Activated naive CD8-positive, alpha-beta T cell (primary cell): ENCODE data around the gene KLHDC7B.
"Not testable (repeated sequence)": the region's sequence is repeated elsewhere in the genome, so short reads cannot be mapped to it uniquely, and the experiment has no call there.

Experiments used
- H3K27ac Mint-ChIP-seq: one replicate; pipeline ENCODE4 v1.8.0; 2021; ENCODE audit warnings: mixed read lengths
- H3K27me3 Mint-ChIP-seq: one replicate; pipeline ENCODE4 v1.8.0; 2021; ENCODE audit warnings: mixed read lengths
- H3K36me3 Mint-ChIP-seq: one replicate; pipeline ENCODE4 v1.8.0; 2021; ENCODE audit warnings: mixed read lengths
- H3K4me1 Mint-ChIP-seq: one replicate; pipeline ENCODE4 v1.8.0; 2021; ENCODE audit warnings: low read depth, mixed read lengths
- H3K4me3 Mint-ChIP-seq: one replicate; pipeline ENCODE4 v1.8.0; 2021; ENCODE audit warnings: mild to moderate bottlenecking, mixed read lengths
- H3K9me3 Mint-ChIP-seq: one replicate; pipeline ENCODE4 v1.8.0; 2021; ENCODE audit warnings: low read depth, mixed read lengths

KLHDC7B gene

DNA sequence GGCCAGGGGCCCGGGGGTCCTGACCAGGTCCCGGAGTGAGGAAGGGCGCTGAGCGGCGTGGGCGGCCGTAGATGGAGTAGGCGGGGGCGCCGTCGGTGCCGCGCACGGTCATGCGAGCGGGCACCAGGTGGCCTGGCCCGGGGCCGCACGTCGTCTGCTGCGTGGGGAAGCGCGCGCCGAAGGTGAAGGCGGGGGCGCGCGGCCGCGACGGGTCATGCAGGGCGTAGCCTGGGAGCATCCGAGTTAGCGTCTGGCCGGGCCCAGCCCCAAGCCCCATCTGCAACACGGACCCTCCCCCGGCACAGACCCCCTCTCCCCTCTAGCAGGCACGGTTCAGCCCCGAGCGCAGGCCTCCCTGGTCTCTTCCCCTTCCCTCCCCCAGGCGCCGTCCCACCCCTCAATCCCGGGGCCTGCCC, 14.1 kb upstream of the KLHDC7B start:
- no peaks in the 10 kb centered on the region for H3K9me3 Mint-ChIP-seq
- H3K4me3 Mint-ChIP-seq, result peak overlapping the region; percentile 89
- no peaks in the 10 kb centered on the region for H3K36me3 Mint-ChIP-seq
- H3K27me3 Mint-ChIP-seq, result no peaks in the 10 kb centered on the region
- H3K4me1 Mint-ChIP-seq, result peaks cover 34% of the 10 kb centered on the region
- peak overlapping the region; percentile 93 for H3K27ac Mint-ChIP-seq

DNA sequence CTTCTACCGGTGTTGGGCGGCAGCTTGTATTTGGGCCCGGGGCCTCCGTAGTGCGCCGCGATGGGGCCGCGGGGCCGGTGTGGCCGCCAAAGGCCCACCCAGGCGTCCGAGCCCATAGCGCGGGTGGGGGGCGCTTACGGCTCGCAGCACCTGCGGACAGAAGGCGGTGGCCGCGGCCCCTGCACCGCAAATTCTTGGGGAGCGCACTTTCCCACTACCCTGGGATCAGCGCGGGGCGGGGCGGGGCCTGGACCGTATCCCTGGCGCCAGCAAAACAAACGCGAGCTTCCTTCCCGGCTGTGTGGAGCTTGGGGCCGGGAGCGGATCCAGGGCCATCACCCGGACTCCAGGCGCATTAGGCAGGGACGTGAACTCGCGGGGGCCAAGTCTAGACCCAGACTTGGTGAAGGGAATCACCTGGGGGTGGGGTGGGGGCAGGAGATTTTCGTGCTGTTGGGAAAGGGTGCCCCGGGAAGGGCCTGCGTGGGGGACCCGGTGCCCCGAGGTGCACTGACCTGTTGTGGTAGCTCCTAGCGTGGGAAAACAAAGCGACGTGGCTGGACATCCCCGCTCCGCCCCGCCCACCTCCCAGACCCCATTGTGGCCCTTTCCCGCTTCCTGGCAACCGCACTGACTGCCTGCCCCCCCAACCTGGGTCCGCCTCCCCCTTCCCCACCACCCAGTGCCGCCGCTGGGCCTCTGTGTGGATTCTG, 13.6 kb upstream of the KLHDC7B start:
- Mint-ChIP-seq H3K4me1 (peaks cover 30% of the 10 kb centered on the region), H3K4me3 (peak overlapping the region; percentile 89), H3K27ac (peak overlapping the region; percentile 76), H3K27me3 (no peaks in the 10 kb centered on the region), H3K36me3 (no peaks in the 10 kb centered on the region), H3K9me3 (no peaks in the 10 kb centered on the region)

DNA sequence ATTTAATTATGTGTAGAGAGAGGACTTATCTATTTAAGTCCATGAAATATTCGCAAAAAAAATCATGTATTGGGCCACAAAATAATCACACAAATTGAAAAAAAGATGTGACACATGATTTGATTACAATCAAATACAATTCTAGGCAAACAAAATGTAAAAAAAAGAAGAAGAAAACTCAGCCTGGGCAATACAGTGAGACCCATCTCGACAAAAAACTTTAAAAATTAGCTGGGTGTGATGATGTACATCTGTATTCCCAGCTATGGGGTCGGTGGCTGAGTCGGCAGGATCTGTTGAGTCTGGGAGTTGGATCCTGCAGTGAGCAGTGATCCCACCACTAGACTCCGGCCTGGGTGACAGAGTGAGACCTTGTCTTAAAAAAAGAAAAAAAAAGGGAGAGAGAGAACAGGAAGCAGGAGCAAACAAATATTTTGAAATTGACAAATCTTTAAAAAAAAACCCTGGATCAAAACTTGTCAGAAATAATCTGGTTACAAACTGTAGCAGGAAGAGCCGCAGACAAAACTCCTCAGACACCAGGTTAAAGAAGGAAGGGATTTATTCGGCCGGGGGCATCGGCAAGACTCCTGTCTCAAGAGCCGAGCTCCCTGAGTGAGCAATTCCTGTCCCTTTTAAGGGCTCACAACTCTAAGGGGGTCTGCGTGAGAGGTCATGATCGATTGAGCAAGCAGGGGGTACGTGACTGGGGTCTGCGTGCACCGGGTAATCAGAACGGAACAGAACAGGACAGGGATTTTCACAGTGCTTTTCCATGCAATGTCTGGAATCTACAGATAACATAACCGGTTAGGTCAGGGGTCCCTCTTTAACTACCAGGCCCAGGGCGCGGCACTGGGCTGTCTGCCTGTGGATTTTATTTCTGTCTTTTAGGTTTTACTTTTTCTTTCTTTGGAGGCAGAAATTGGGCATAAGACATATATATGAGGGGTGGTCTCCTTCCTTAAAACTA, 12.6 kb upstream of the KLHDC7B start:
- Mint-ChIP-seq H3K4me3 (peak overlapping the region; percentile 89), H3K27me3 (no peaks in the 10 kb centered on the region), H3K4me1 (peaks cover 27% of the 10 kb centered on the region), H3K27ac (peak overlapping the region; percentile 76), H3K36me3 (no peaks in the 10 kb centered on the region), H3K9me3 (no peaks in the 10 kb centered on the region)

DNA sequence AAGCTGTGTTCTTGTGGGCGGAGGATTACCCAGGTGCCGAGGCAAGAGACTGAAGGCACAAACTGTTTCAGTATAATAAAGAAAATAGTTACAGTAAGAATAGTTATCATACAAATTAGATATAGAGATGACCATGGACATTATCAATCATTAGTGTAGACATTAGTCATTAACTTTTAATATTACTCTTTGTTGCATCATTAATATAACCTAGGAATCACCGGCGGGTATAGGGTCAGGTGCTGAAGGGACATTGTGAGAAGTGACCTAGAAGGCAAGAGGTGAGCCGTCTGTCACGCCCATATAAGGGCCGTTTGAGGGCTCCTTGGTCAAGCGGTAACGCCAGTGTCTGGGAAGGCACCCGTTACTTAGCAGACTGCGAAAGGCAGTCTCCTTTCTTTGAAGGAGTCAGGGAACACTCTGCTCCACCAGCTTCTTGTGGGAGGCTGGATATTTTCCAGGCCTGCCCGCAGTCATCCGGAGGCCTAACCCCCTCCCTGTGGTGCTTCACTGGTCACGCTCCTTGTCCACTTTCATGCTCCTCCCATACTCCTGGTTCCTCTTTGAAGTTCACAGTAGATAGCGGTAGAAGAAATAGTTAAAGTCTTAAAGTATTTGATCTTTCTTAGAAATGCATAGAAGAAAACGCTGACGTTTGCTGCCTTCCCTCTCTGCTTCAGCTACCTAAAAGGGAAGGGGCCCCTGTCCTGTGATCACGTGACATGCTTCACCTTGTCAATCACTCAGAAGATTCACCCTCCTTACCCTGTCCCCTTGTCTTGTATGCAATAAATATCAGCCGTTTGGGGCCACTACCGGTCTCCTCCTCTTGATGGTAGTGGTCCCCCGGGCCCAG, 11.6 kb upstream of the KLHDC7B start:
- not testable (repeated sequence) for H3K36me3 Mint-ChIP-seq, H3K27me3 Mint-ChIP-seq, H3K9me3 Mint-ChIP-seq
- H3K27ac Mint-ChIP-seq, result peak overlapping the region; percentile 76
- peaks cover 28% of the 10 kb centered on the region for H3K4me1 Mint-ChIP-seq
- peak overlapping the region; percentile 60 for H3K4me3 Mint-ChIP-seq

DNA sequence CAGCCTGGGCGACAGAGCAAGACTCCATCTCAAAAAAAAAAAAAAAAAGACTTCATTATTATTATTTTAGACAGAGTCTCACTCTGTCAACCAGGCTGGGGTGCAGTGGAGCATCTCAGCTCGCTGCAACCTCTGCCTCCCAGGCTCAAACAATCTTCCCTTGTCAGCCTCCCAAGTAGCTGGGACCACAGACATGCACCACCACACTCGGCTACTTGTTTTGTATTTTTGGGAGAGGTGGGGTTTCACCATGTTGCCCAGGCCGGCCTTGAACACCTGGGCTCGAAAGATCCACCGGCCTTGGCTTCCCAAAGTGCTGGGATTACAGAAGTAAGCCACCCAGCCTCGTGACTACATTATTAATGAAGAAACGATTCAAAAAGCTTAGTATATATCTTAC, 10.6 kb upstream of the KLHDC7B start:
- Mint-ChIP-seq H3K27ac (peak overlapping the region; percentile 22), H3K4me1 (peaks cover 38% of the 10 kb centered on the region), H3K27me3 (no peaks in the 10 kb centered on the region), H3K4me3 (no peak overlapping the region), H3K36me3 (no peaks in the 10 kb centered on the region), H3K9me3 (no peaks in the 10 kb centered on the region)

DNA sequence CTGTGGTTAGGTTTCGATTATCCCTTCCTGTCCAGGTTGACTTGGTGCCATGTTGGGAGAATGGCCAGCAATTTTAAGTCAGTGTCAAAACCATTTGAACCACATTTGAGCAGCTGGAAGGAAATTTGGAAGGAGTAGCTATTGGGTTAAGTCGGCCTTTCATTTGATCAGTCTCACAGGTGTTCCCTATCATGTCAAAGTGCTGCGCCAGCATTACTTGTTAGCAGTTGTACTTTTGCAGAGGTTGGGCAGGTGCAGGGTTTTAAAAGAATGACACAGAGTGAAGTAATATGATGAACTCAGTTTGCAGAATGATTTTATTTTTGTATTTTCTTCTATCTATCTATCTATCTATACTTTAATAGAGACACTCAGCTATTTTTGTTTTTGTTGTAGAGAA, 9.5 kb upstream of the KLHDC7B start:
- Mint-ChIP-seq H3K9me3 (no peaks in the 10 kb centered on the region), H3K27me3 (no peaks in the 10 kb centered on the region), H3K4me3 (no peak overlapping the region), H3K4me1 (peaks cover 47% of the 10 kb centered on the region), H3K27ac (no peak overlapping the region), H3K36me3 (no peaks in the 10 kb centered on the region)

DNA sequence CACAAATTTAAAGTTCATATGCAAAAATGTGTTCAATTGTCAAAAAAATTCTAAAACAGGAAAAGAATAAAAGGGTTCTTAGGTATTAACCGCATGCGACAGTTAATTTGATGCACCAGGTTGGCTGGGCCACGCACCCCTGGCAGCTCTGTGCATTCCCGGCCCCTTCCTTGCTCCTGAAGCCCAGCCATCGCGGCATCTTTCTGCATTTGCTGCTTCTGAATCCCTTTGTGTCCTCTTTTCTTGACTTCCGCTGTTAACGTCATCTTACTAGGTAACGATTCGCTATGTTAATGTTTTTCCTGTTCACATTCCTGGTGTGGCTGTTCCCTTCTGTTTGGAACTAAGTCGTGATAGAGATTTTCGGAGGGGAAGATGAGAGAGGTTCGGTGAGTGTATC, 7.9 kb upstream of the KLHDC7B start:
- peaks cover 56% of the 10 kb centered on the region for H3K4me1 Mint-ChIP-seq
- no peaks in the 10 kb centered on the region for H3K27me3 Mint-ChIP-seq
- peak overlapping the region; percentile 98 for H3K27ac Mint-ChIP-seq
- no peaks in the 10 kb centered on the region for H3K9me3 Mint-ChIP-seq
- H3K36me3 Mint-ChIP-seq, result no peaks in the 10 kb centered on the region
- H3K4me3 Mint-ChIP-seq, result peak overlapping the region; percentile 21

DNA sequence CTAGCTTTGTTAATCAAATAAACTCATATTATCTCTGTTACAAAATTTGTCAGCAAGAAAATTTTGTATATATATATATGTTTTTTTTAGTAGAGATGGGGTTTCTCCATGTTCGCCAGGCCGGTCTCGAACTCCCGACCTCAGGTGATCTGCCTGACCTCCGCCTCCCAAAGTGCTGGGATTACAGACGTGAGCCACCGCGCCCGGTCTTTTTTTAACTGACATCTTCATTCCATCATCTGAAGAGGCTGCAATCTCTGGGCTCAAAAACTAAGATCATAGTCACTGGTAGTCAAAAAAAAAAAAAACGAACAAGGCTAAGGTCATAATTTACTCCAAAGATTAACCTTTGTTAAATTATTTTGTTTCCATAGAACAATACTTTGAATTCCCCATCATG, 5.3 kb upstream of the KLHDC7B start:
- Mint-ChIP-seq H3K4me3 (peak overlapping the region; percentile 35), H3K36me3 (no peaks in the 10 kb centered on the region), H3K27ac (peak overlapping the region; percentile 93), H3K9me3 (no peaks in the 10 kb centered on the region), H3K4me1 (peaks cover 52% of the 10 kb centered on the region), H3K27me3 (no peaks in the 10 kb centered on the region)

DNA sequence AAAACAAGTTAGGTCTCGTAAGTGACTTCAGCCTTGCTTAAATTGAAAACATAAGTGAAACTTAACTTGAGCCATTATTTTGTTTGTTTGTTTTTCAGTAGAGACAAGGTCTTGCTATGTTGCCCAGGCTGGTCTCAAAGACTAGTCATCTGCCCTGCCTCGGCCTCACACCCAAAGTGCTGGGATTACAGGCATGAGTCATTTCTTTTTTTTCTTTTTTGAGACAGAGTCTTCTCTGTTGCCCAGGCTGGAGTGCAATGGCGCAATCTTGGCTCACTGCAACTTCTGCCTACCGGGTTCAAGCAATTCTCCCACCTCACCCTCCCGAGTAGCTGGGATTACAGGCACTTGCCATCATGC, 4.1 kb upstream of the KLHDC7B start:
- Mint-ChIP-seq H3K4me1 (peaks cover 61% of the 10 kb centered on the region), H3K27ac (peak overlapping the region; percentile 93)
- H3K27me3 Mint-ChIP-seq, H3K9me3 Mint-ChIP-seq, H3K4me3 Mint-ChIP-seq, H3K36me3 Mint-ChIP-seq: not testable (repeated sequence)

DNA sequence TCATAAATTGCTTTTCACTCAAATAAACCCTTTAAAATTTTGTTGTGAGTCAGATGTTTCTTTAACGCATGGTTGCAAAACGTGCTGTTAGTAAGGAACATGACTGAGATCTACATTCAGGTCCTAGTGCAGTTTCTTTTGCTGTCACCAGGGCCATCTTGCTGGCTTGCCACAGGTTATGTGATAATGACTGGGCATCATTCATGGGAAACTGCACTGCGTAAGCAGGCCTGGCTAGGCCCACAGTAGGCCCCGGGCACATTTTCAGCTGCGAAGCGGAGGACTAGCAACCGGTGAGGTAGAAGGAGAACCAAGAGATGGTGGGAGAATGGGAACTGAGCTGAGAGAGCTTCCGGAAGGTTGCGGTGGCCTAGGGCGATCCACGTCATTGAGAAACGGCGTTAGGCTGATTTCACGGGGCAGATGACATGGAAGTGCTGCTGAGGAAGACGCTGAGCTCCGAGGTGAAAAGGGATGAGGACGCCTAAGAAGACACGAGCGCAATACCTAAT, 3.2 kb upstream of the KLHDC7B start:
- peak overlapping the region; percentile 64 for H3K4me3 Mint-ChIP-seq
- peaks cover 61% of the 10 kb centered on the region for H3K4me1 Mint-ChIP-seq
- no peaks in the 10 kb centered on the region for H3K9me3 Mint-ChIP-seq
- no peaks in the 10 kb centered on the region for H3K27me3 Mint-ChIP-seq
- peak overlapping the region; percentile 93 for H3K27ac Mint-ChIP-seq
- H3K36me3 Mint-ChIP-seq, result no peaks in the 10 kb centered on the region

DNA sequence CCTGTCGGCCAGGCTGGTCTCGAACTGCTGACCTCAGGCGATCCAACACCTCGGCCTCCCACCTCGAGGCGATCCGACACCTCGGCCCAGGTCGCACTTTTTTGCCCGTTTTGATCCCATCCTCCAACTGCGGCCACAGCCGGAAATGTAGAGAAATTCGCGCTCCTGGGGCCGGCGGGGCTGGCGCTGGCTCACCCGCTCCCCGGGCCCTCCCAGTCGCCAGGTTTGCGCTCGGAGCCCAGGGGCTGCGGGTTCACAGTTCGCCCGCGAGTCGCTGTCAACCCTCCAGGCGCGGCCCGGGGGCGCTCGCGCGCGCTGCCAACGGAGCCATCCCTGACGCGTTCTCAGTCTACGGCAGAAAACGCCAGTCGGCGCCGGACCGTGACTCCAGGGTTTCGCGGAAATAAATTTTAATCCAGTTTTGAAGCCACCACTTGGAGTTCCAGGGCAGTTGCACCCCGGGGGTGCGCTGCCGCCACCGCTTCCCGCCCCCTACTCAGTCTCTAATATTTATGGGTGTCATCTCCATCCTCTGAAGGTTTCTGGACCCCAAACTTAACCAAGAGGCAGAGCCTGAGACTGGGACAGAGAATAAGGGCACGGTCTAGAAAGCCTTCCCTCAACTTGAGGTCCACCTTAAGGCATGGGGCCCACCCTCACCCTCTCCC, 1.5 kb upstream of the KLHDC7B start:
- Mint-ChIP-seq H3K27ac (peak overlapping the region; percentile 81), H3K9me3 (no peaks in the 10 kb centered on the region), H3K27me3 (no peaks in the 10 kb centered on the region), H3K36me3 (no peaks in the 10 kb centered on the region), H3K4me1 (peaks cover 51% of the 10 kb centered on the region), H3K4me3 (peak overlapping the region; percentile 52)

DNA sequence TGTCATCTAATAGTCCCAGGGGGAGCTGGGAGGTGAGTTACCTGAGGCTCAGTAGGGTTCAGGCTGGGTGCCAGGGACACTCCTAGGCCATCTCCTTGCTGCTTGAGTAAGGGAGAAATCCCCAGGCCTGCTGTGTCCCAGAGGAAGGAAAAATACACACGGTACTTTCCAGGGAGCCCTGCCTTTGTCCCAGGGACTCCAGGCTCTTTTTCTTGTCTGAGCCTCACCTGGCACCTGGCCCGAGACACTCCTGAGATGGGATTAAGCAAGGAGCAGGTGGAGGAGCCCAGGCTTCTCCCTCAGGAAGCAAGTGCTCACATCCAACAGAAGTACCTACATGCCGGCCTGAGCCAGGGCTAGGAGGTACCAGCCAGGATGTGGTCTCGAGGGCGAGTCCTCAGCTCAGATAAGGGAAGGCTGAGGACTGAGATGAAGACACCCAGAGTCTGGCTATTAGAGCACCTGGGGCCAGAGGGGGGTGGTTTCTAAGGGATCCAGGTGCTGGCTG, 899 bp upstream of the KLHDC7B start:
- Mint-ChIP-seq H3K9me3 (no peaks in the 10 kb centered on the region), H3K27ac (peak overlapping the region; percentile 81), H3K27me3 (no peaks in the 10 kb centered on the region), H3K36me3 (no peaks in the 10 kb centered on the region), H3K4me1 (peaks cover 49% of the 10 kb centered on the region), H3K4me3 (peak overlapping the region; percentile 52)

DNA sequence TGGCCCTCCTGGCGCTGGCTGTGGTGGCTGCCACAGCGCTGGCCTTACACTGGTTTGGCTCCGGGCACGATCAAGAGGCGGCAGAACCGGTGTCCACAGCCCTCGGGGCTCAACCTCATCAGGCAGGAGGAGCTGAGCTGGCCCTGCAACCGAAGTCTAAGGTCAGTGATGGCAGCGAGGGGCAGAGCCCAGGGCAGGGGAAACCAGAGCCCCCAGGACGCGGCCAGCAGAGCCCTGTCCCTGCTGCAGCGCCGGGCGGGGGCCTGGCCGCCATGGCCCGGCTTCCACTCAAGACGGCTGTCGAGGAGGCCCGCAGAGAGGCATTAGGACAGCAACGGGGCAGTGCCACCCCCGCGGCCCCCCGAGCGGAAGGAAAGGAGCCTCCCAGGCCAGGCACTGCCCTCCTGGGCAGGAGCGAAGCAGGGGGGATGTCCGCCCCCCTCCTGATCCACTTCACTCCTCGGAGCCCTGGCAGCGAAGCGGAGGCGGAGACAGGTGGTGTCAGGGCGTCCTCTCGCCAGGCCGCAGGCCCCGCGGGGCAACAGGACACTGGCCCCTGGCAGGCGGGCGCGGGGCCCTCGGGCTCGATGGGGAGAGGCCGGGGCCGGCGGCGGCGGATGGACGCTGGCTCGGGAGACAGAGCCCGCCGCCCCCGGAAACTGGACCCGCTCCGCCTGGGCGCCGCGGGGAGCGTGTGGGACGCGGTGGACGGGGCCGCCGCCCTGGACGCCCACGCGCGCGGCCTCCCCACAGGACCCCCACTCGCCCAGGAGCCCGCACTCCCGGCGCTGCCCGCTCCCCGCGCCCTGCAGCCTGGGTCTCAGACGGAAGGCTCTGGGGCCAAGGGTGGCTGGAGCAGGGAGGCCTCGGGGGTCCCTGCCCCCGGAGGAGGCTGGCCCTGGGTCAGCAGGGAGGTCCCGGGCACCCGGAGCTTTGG, 895 bp downstream of the KLHDC7B start:
- peaks cover 49% of the 10 kb centered on the region for H3K4me1 Mint-ChIP-seq
- no peaks in the 10 kb centered on the region for H3K9me3 Mint-ChIP-seq
- peak overlapping the region; percentile 68 for H3K27ac Mint-ChIP-seq
- no peaks in the 10 kb centered on the region for H3K27me3 Mint-ChIP-seq
- H3K36me3 Mint-ChIP-seq, result no peaks in the 10 kb centered on the region
- H3K4me3 Mint-ChIP-seq, result no peak overlapping the region
